H4 (cell line): ENCODE results near the gene ZBTB1. TPM values are rescaled to one million over a fixed set of nuclear protein-coding genes. Genes with fewer than 3 reads are reported as not detected.
"Not testable (repeated sequence)": the region's sequence is repeated elsewhere in the genome, so short reads cannot be mapped to it uniquely, and the experiment has no call there.

Experiments
- DNase-seq: peaks from one replicate; pipeline ENCODE4 v3.0.0-alpha.2; 2015; ENCODE audit warnings: low spot score
- total RNA-seq: library from RNA; depleted of rRNA; stranded (reverse); fragments of >200 nt; shearing (Covaris generic); gene quantifications from 2 replicates; pipeline ENCODE4 v1.2.3, GENCODE V29; 2014

Gene ZBTB1
- total RNA-seq, 1 experiment from 2014 or later, result 34.7 TPM

DNA sequence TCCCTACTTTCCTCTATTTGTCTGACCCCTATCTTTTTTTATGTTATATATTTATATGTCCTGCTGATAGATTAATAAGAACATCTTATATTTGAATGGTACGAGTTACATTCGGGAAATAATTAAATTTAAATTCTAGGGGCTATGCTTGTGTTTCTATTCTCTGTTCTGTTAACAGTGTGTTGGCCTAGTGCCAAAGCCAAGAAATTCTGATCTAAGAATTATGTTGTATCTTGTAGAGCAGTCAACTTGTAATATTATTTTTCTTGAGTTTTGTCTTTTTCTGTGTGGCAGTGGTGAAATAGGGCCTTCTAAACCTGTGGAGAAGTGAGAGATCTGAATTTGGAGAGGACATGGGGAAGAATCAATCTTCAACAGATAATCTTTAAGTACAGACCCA lies 27.0 kb downstream of the ZBTB1 start:
- no peak for DNase-seq

- DNase-seq, result peak; percentile 54
These were observed 32.1 kb downstream of the ZBTB1 start for GRCh38 chr14:64536488-64537245.

GRCh38 chr14:64540208-64541202 lies 35.9 kb downstream of the ZBTB1 start, which contains the start of gene HSPA2:
TSS of gene HSPA2 (plus strand) at chr14:64540741. CDS start at chr14:64540850, 109 bp downstream.
- DNase-seq, result peak; percentile 99

DNA sequence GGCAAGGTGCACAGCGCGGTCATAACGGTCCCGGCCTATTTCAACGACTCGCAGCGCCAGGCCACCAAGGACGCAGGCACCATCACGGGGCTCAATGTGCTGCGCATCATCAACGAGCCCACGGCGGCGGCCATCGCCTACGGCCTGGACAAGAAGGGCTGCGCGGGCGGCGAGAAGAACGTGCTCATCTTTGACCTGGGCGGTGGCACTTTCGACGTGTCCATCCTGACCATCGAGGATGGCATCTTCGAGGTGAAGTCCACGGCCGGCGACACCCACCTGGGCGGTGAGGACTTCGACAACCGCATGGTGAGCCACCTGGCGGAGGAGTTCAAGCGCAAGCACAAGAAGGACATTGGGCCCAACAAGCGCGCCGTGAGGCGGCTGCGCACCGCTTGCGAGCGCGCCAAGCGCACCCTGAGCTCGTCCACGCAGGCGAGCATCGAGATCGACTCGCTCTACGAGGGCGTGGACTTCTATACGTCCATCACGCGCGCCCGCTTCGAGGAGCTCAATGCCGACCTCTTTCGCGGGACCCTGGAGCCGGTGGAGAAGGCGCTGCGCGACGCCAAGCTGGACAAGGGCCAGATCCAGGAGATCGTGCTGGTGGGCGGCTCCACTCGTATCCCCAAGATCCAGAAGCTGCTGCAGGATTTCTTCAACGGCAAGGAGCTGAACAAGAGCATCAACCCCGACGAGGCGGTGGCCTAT lies 36.8 kb downstream of the ZBTB1 start:
- no peak for DNase-seq

DNA sequence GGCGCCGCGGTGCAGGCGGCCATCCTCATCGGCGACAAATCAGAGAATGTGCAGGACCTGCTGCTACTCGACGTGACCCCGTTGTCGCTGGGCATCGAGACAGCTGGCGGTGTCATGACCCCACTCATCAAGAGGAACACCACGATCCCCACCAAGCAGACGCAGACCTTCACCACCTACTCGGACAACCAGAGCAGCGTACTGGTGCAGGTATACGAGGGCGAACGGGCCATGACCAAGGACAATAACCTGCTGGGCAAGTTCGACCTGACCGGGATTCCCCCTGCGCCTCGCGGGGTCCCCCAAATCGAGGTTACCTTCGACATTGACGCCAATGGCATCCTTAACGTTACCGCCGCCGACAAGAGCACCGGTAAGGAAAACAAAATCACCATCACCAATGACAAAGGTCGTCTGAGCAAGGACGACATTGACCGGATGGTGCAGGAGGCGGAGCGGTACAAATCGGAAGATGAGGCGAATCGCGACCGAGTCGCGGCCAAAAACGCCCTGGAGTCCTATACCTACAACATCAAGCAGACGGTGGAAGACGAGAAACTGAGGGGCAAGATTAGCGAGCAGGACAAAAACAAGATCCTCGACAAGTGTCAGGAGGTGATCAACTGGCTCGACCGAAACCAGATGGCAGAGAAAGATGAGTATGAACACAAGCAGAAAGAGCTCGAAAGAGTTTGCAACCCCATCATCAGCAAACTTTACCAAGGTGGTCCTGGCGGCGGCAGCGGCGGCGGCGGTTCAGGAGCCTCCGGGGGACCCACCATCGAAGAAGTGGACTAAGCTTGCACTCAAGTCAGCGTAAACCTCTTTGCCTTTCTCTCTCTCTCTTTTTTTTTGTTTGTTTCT lies 37.6 kb downstream of the ZBTB1 start:
- no peak for DNase-seq

- DNase-seq, result no peak
These were observed 38.2 kb downstream of the ZBTB1 start for GRCh38 chr14:64542836-64543201.

DNA sequence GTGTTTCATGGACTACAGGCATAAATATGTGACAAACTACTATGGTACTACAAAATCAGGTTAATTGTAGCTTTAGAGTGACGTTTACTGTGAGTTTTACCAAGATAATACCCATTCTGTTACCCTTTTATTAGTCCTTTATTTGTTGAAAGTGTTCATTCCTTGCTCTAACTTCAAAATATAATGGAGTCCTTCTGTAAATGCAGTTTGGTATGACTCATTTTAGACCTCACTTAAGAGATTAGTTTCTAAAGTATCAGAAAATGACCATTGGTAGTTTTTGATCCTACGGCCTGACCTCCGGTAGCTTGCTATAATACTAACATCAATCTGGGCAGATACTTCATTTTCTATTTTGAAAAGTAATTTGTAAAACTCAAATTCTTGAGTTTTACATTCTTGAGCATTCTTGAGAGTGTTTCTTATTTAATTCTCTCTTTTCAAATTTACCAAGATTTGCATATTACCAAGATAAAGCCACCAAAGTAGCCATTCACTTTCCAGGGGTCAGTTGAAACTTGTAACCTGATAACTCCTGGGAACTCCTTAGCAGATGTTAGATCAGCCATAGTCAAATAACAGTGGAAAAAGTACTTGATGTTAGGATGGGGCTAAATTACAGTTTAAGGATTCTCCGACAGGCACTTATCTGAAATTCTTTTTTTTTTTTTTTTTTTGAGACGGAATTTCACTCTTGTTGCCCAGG lies 40.2 kb downstream of the ZBTB1 start:
- no peak for DNase-seq

GRCh38 chr14:64549016-64549415 lies 44.4 kb downstream of the ZBTB1 start:
- no peak for DNase-seq

DNA sequence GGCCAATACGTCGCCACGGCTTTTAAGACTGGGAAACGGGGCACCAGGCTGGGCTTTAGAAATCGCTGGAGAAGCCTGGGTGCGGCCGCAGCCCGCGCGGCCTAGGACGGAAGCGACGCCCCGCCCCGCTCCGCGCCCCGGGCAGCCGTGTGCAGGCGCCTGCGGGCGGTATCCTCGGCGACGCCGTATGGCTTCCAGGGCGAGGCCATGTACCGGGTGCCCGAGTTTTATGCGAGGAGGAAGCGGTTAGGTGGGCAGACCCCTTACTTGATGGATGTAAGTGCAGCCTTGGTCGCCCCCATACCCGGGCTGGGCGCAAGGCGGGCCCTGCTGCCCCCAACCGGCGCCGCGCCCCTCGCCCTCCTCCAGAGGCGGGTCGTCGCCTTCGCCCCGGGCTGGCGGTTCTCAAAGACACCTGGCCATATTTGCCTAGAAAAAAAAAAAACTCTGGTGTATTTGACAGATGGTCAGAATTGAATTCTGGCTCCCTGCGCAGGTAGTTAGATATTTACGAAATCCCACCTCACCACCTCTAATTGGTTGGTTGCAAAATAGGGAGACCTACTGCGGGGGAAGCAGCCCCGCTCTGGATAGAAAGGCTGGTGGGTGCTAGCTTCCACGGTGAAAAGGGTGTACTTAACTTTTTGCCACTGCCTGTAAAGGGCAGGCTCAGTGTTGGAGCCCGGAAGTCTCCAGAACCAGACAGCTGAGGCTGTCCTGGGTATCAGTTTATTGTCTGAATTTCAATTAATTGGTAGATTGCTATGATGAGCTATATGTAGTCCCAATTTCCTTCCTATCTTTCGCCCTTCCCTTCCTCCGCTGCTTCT lies 45.4 kb downstream of the ZBTB1 start, which contains the start of gene PPP1R36:
Gene PPP1R36, plus strand, starts transcription at position 171 of the 830 bp plus-strand sequence. Its CDS starts 37 bp downstream, at position 208.
- no peak for DNase-seq

DNA sequence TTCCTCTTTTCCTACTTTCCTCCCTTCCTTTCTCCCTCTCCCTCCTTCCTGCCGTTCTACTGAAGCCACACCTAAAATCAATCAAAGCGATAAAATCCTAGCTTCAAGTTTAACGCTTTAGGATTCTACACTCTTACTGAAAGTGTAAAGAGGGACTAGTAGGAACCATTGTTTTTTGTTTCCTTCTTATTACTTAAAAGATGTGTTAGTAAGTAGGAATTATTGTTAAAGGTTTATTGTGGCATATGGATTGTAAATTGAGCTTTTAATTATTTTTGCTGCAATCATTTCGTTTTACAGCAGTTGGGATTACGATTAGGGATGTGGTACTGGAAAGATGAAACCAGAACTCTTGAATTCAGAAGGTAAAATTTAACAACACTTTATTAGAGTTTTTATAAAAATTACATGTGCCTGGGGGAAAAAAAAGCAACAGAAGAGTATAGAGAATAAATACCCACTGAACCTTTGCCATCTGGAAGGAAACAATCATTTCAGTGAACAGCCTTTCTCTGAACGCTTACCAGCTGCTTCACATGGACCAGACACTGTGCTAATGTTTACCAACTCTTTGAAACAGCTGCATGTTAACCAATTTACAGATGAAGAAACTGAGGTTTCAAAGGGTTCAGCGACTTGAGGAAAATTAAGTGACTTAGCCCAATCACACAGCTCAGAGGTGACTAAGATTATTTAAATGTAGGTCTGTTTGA lies 46.2 kb downstream of the ZBTB1 start:
- no peak for DNase-seq

DNA sequence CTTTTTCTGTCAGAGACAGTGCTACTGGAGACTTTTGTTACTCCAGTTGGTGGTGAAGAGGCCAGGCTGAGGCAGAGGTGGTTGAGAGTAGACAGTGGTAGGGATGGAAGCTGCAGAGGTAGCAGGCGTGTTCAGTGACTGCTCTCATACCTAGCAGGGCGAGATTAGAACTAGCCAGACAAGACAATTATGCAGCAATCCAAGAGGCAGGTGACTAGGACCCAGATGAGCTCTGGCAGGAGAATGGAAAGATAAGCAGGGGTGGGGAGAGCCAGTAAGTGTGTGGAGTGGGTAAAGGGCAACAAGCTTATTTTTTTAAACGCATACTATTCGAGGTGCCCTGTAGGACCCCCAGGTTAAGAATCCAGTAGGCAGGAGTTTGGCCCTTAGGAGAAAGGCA lies 50.0 kb downstream of the ZBTB1 start:
- DNase-seq, result no peak

- peak; percentile 71 for DNase-seq
These were observed 52.0 kb downstream of the ZBTB1 start for GRCh38 chr14:64556526-64556925.

- DNase-seq, result not testable (repeated sequence)
These were observed 53.6 kb downstream of the ZBTB1 start for GRCh38 chr14:64558216-64558615.

DNA sequence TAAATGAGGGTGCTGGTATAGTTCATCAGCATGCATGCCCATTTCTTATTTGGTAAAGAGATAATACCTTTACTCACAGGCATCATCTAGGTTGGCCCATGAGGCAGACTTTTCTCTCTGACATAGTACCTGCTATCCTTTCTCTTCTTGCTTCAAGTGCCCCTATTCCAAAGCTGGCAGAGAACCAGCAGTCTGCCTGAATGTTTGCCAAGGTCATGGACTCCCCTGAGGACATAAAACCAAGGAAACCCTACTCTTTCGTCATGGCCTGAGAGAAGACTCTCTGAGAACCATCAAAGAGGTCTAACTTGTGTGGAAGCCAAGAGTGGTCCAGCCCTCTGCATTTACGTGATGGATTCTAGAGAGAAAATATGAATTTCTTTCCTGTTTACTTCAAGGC lies 57.1 kb downstream of the ZBTB1 start:
- DNase-seq, result no peak

DNA sequence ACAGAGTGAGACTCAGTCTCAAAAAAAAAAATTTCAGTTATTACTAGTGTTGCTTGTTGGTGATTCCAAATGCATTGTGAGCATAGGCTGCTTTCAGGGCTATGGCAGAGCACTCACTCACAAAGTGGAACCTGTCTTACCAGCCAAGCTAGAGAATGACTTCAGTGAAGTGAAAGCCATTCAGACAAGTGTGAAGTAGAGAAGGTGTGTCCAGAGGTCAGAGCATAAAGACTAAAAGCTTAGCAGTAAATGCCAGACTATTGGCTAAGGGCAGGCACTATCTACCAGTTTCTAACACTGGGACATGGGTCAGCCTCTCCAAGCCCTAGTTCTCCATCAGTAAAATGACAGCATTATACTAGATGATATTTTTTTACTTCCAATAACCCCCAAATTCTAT lies 57.9 kb downstream of the ZBTB1 start:
- no peak for DNase-seq

DNA sequence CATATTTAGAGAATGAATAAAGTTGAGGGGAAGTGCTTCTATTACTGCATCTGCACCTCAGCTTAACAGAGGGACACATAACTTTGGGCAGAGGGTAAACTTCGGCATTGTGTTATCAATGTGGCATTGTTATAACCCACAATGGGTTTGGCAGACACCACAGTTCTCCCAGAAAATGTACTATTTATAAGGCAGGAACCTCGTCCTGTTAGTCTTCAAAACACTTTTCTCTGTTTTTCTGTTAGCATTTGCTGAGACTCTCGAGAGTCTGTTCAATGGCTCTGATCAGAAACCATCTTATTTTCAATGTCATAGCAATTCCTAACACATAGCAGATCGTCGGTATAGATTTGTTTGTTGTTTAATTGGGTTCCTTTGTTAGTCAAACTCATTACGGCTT lies 59.1 kb downstream of the ZBTB1 start:
- no peak for DNase-seq

DNA sequence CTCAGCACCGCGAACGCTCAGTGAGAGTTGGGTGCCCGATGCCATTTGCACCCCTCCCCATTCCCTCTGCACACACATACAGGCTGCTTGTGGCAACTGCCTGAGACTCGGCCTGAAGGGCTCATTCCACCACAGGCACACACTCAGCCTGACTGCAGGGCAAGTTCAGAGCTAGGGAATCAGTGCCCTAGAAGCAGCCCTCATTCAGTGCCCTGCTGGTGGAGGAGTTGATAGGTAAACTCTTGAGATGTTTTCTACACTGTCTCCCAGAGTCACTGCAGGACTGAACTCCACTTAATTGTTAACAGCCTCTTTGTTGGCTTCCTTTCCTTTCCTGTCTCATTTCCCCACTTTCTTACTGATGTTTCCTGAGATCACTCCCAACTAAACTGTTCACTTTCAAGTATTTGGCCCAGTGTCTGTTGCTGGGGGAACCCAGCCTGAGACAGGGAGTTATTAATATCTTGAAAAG lies 62.1 kb downstream of the ZBTB1 start:
- no peak for DNase-seq

DNA sequence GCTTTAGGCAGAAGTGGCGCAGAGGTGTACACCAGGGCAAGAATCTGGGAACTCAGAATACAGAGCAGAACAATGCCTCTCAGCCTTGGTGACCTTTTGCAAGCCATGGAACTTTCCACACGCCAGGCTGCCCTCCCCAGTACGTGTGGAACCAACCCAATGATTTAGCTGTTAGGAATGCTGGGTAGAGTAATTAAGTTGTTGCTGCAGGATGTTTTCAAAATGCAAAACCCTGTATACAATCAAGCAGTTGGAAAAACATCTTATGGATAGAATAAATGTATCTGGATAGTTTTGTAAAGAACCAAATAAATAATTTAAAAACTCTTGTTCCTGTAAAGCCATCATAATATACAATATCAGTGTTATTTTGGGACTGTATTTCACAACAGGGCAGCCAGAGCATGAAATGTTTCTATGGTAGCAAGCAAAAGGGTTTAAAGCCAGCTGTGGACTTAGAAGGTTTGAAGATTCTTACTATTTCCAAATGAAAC lies 64.6 kb downstream of the ZBTB1 start:
- peak; percentile 82 for DNase-seq
